ENCODE measurements around the gene KIR2DL3. TPM values are rescaled to one million over a fixed set of nuclear protein-coding genes. Genes with fewer than 3 reads are reported as not detected.

Gene KIR2DL3
- total RNA-seq, 1 experiment from 2014 or later = not detected

- POLR2A ChIA-PET (ENCODE audit: unreplicated experiment) = no interaction called here
Measured at GRCh38 chr19:54795758-54796157, 57.4 kb downstream of the KIR2DL3 start.

More at GRCh38 chr19:54795758-54796157, 57.4 kb downstream of the KIR2DL3 start:
- H3F3A ChIP-seq (ENCODE audit: insufficient read depth, low read depth) = no peaks in the 10 kb centered on the region; the same call in 1 of the 2 replicates
- no peak overlapping the region for H3K27ac ChIP-seq
- H3K9me3 ChIP-seq (ENCODE audit: insufficient read depth, low read depth) = no peaks in the 10 kb centered on the region
- CTCF ChIA-PET = no interaction called here
- DNase-seq = no peak
- H2AFZ ChIP-seq = no peak overlapping the region
- no peaks in the 10 kb centered on the region for H3K4me1 ChIP-seq (replicated peaks; ENCODE audit: insufficient read depth)
- TF ChIP-seq EZH2 (IDR thresholded peaks at IDR 0.05; ENCODE audit: low read depth) (no peak), CTCF (conservative IDR thresholded peaks at IDR 0.05) (no peak)
- no TSS peak for BruUV-seq (replicated peaks)
- no peak overlapping the region for H3K4me3 ChIP-seq
- no peaks in the 10 kb centered on the region for H4K20me1 ChIP-seq (ENCODE audit: insufficient read depth)
- no peaks in the 10 kb centered on the region for H3K79me2 ChIP-seq (ENCODE audit: low read depth)
- H3K4me2 ChIP-seq = no peak overlapping the region
- intact Hi-C loops (cut with micrococcal nuclease; ENCODE audit: unreplicated experiment) = no loop called here
- H3K9me2 ChIP-seq (ENCODE audit: insufficient read depth) = no peaks in the 10 kb centered on the region
- peaks cover 5% of the 10 kb centered on the region for H3K27me3 ChIP-seq (ENCODE audit: insufficient read depth, low read depth)
- H3K36me3 ChIP-seq (ENCODE audit: low read depth) = no peaks in the 10 kb centered on the region

Other genes with a start within 250 kb of the KIR2DL3 start
- gene LAIR2, start 235.7 kb upstream of the KIR2DL3 start, total RNA-seq (2021) = not detected in 2 replicates
- not detected in 2 replicates for gene LILRA2, start 164.7 kb upstream of the KIR2DL3 start, total RNA-seq (2021)
- not detected in 2 replicates for gene LILRA1, start 144.9 kb upstream of the KIR2DL3 start, total RNA-seq (2021)
- not detected in 2 replicates for gene LILRB1, start 108.0 kb upstream of the KIR2DL3 start, total RNA-seq (2021)
- gene LILRB4, start 75.5 kb upstream of the KIR2DL3 start, total RNA-seq (2021) = not detected in 2 replicates
- not detected in 2 replicates for gene KIR3DL3, start 14.1 kb upstream of the KIR2DL3 start, total RNA-seq (2021)
- not detected in 2 replicates for gene KIR2DL1, start 31.3 kb downstream of the KIR2DL3 start, total RNA-seq (2021)
- gene KIR2DL4, start 65.1 kb downstream of the KIR2DL3 start, total RNA-seq (2021) = not detected in 2 replicates
- gene KIR3DL1, start 78.0 kb downstream of the KIR2DL3 start, total RNA-seq (2021) = not detected in 2 replicates
- not detected in 2 replicates for gene KIR2DS4, start 94.2 kb downstream of the KIR2DL3 start, total RNA-seq (2021)
- not detected in 2 replicates for gene KIR3DL2, start 111.9 kb downstream of the KIR2DL3 start, total RNA-seq (2021)
- gene FCAR, start 135.7 kb downstream of the KIR2DL3 start, total RNA-seq (2021) = not detected in 2 replicates
- not detected in 2 replicates for gene NCR1, start 167.6 kb downstream of the KIR2DL3 start, total RNA-seq (2021)
- 0.25 and 0.50 TPM in 2 replicates for gene NLRP7, start 209.0 kb downstream of the KIR2DL3 start, total RNA-seq (2021)
- 117 and 153 TPM in 2 replicates for gene NLRP2, start 227.9 kb downstream of the KIR2DL3 start, total RNA-seq (2021)

Measured in PC-9 (cell line).